NB4 (cell line): Measurements from ENCODE around the gene AFAP1.

Source experiments
- POLR2A ChIP-seq: IDR thresholded peaks from 2 replicates; pipeline ENCODE4 v1.6.1; 2011; ENCODE audit warnings: mild to moderate bottlenecking; ENCODE audit not compliant: insufficient read length; ENCODE audit errors: extremely low read depth
- TF ChIP-seq, protein P1 (sequence below): IDR thresholded peaks from 2 replicates; pipeline ENCODE4 v1.6.1; 2011; ENCODE audit warnings: low read depth, low read length
- TF ChIP-seq, protein P2 (sequence below): IDR thresholded peaks from one replicate; pipeline ENCODE4 v1.5.1; 2012; ENCODE audit warnings: low read depth, low read length

DNA sequence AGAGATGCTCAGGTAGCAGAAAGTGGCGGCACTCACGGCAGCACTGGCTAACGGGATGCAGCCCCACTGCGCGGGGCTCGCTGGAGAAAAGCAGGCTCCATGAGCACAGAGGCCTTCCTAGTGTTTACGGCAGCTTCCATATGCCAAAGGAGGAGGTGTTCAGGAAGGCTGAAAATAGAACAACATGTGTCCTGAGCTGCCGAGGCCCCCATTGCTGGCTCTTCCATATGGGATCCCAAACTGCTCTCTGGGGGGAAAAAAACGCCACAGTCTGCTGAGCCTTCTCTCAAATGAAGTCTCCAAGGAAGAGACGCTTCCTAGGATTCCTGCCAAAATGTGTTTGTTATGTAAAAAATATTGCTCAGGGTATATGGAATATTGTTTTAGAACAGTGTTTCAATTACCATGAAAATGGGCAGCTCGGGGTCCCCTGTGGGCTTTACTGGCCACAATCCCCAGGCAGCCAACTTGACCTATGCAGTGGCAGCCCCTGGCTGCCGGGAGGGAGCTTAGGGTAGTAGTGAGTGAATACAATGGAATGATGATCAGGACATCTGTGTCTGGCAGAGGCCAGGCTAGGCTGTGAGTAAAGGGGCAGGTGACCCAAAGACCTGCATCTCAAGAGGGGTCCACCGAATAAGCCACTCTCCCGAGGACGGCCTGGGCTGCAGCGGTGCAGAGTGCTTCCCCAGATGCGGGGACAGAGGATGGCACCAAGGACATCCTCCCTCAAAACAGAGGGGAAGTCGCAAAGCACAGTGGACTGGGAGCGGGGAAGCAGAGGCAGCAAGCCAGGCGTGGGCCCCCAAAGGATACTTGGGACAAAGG is 170.1 kb downstream of the AFAP1 start:
- TF ChIP-seq, protein P1, sequence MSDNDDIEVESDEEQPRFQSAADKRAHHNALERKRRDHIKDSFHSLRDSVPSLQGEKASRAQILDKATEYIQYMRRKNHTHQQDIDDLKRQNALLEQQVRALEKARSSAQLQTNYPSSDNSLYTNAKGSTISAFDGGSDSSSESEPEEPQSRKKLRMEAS, result no peak
- no peak for TF ChIP-seq POLR2A
- TF ChIP-seq, protein P2, sequence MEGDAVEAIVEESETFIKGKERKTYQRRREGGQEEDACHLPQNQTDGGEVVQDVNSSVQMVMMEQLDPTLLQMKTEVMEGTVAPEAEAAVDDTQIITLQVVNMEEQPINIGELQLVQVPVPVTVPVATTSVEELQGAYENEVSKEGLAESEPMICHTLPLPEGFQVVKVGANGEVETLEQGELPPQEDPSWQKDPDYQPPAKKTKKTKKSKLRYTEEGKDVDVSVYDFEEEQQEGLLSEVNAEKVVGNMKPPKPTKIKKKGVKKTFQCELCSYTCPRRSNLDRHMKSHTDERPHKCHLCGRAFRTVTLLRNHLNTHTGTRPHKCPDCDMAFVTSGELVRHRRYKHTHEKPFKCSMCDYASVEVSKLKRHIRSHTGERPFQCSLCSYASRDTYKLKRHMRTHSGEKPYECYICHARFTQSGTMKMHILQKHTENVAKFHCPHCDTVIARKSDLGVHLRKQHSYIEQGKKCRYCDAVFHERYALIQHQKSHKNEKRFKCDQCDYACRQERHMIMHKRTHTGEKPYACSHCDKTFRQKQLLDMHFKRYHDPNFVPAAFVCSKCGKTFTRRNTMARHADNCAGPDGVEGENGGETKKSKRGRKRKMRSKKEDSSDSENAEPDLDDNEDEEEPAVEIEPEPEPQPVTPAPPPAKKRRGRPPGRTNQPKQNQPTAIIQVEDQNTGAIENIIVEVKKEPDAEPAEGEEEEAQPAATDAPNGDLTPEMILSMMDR, result no peak
